Uterus (tissue), 4 donors: ENCODE results near the gene PROC. TPM values are rescaled to one million over a fixed set of nuclear protein-coding genes. Genes with fewer than 3 reads are reported as not detected.

ENCODE experiments used
- DNase-seq, 2 donors: peaks; one replicate each; pipeline ENCODE4 v3.0.0-alpha.2; 2019 to 2020
- H3K27ac ChIP-seq, 2 donors: fragments of 200-600 bp; sonication (generic); 1 replicate in 1 of 2; 2 replicates in 1 of 2; pipeline ENCODE4 v1.5.1; 2016 to 2018
- H3K27me3 ChIP-seq, 2 donors: fragments of 200-600 bp; sonication (generic); one replicate each; pipeline ENCODE4 v1.5.1; 2018 to 2019; ENCODE audit warnings: control low read depth in 1 of 2
- H3K36me3 ChIP-seq, 2 donors: fragments of 200-600 bp; sonication (generic); one replicate each; pipeline ENCODE4 v1.5.1; 2019; ENCODE audit warnings: control low read depth in 1 of 2
- H3K4me1 ChIP-seq, 2 donors: fragments of 200-600 bp; sonication (generic); one replicate each; pipeline ENCODE4 v1.5.1; 2018 to 2019; ENCODE audit warnings: control low read depth in 1 of 2
- H3K4me3 ChIP-seq, 2 donors: fragments of 200-600 bp; sonication (generic); 1 replicate in 1 of 2; 2 replicates in 1 of 2; pipeline ENCODE4 v1.5.1; 2018 to 2019; ENCODE audit warnings: mild to moderate bottlenecking in 1 of 2
- H3K9me3 ChIP-seq, 2 donors: fragments of 200-600 bp; sonication (generic); one replicate each; pipeline ENCODE4 v1.5.1; 2019; ENCODE audit warnings: control low read depth in 1 of 2
- POLR2A ChIP-seq, 2 donors: fragments of 450-650 bp; IDR thresholded peaks; one replicate each; pipeline ENCODE4 v1.6.1; 2016; ENCODE audit warnings: antibody characterized with exemption in 2 of 2, mild to moderate bottlenecking in 1 of 2, moderate library complexity in 1 of 2
- intact Hi-C: fragments of 100-400 bp; cut with DNase I; formaldehyde crosslinking; loops from one replicate; pipeline ENCODE4 v1.15.1; 2023; ENCODE audit warnings: low total_unique reads
- microRNA-seq: library from miRNA; unstranded; fragments of <30 nt; microRNA quantifications from one replicate; pipeline ENCODE4, GENCODE V29; 2016; ENCODE audit warnings: borderline microRNAs expressed, borderline replicate concordance
- small RNA-seq: library from RNA; depleted of rRNA; stranded (forward); fragments of <200 nt; gene quantifications from one replicate; pipeline ENCODE3, GENCODE V24; 2016
- total RNA-seq, 4 donors: library from RNA; depleted of rRNA in 3 of 4; stranded (reverse); fragments of >200 nt in 3 of 4; gene quantifications; one replicate each; pipeline versions ENCODE4 v1.1.0 to v1.2.4, GENCODE V29; 2014 to 2023
- TF ChIP-seq, protein P1 (sequence below), 4 experiments: fragments of 200-600 bp in 2 of 4; fragments of 450-650 bp in 2 of 4; sonication (generic) in 2 of 4; IDR thresholded peaks; one replicate each; pipeline ENCODE4 v1.5.1; 2016 to 2019; ENCODE audit warnings: antibody characterized with exemption in 4 of 4, mild to moderate bottlenecking in 2 of 4, moderate library complexity in 1 of 4
- donor health status: DM: yes; HTN: yes; CAD: no.

The PROC gene
- total RNA-seq, 4 donors from 2014 or later, result 0.21 TPM; not detected in 3

DNA sequence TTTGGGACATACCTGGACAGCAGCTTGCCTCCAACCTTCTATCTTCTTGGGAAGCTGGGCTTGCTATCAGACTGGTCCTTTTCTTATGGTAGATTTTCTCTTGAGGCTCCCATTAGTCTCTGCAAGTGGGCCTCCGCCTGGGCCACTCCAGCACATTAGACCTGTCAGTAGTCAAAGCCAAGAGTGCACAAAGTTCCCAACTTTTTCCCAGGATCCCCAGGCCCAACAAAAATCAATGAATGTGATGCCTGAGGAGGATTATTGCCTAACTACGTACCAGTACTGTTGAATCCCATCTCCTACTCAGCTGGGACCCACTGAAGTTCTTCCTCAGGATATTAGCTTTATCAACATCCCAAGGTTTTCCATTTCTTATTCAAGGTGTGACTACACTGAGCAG lies 51.7 kb downstream of the PROC start:
- H3K27me3 ChIP-seq, result no peaks in the 10 kb centered on the region
- H3K27ac ChIP-seq, result no peak overlapping the region
- H3K9me3 ChIP-seq, result no peaks in the 10 kb centered on the region
- H3K4me3 ChIP-seq, result no peak overlapping the region
- H3K36me3 ChIP-seq, result no peaks in the 10 kb centered on the region
- H3K4me1 ChIP-seq, result no peaks in the 10 kb centered on the region
- DNase-seq, result no peak
- TF ChIP-seq, protein P1, sequence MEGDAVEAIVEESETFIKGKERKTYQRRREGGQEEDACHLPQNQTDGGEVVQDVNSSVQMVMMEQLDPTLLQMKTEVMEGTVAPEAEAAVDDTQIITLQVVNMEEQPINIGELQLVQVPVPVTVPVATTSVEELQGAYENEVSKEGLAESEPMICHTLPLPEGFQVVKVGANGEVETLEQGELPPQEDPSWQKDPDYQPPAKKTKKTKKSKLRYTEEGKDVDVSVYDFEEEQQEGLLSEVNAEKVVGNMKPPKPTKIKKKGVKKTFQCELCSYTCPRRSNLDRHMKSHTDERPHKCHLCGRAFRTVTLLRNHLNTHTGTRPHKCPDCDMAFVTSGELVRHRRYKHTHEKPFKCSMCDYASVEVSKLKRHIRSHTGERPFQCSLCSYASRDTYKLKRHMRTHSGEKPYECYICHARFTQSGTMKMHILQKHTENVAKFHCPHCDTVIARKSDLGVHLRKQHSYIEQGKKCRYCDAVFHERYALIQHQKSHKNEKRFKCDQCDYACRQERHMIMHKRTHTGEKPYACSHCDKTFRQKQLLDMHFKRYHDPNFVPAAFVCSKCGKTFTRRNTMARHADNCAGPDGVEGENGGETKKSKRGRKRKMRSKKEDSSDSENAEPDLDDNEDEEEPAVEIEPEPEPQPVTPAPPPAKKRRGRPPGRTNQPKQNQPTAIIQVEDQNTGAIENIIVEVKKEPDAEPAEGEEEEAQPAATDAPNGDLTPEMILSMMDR (IDR thresholded peaks at IDR 0.05), result no peak
- TF ChIP-seq POLR2A (IDR thresholded peaks at IDR 0.05), result no peak
- intact Hi-C loops, result loop anchor here (10.0 kb wide), 1 partner anchor 145 kb away; no protein-coding TSS in a partner anchor

DNA sequence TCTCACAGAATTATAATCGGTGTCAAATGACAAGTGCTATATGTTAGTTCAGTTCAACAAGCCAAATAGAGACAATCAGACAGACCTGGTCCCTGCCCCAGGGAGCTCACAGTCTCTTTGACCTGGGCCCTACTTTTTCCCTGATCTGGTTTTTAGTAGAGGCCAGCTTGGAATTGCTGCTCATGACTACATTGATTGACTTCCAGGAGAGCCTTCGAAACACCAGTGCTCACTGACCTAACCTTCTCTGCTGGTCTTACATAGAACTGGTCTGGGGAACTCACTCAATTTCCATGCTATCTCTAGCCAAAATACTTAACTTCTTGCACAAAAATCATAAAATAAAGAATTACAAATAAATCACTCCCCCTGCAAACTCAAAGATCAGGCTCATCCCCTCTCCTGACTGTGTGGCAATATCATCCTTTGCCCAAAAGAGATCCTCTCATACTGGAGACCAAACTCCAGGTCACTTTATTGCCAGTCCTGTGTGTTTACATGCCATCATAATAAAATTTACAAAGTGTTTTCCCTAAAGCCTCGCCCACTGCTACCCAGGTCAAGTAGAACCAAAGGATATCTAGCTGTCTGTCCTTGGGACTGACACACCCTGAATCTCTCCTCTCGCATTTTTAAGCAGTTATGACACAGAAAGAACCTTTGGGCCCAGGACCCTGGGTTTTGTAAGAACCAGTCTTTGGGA lies 53.2 kb downstream of the PROC start:
- Histone ChIP-seq H3K27me3 (no peaks in the 10 kb centered on the region), H3K36me3 (no peaks in the 10 kb centered on the region), H3K27ac (no peak overlapping the region), H3K4me1 (no peaks in the 10 kb centered on the region), H3K4me3 (no peak overlapping the region), H3K9me3 (no peaks in the 10 kb centered on the region)
- no peak for TF ChIP-seq POLR2A (IDR thresholded peaks at IDR 0.05)
- TF ChIP-seq, protein P1 (IDR thresholded peaks at IDR 0.05), result no peak
- DNase-seq, result no peak
- intact Hi-C loops, result loop anchor here (10.0 kb wide), 1 partner anchor 147 kb away; no protein-coding TSS in a partner anchor

DNA sequence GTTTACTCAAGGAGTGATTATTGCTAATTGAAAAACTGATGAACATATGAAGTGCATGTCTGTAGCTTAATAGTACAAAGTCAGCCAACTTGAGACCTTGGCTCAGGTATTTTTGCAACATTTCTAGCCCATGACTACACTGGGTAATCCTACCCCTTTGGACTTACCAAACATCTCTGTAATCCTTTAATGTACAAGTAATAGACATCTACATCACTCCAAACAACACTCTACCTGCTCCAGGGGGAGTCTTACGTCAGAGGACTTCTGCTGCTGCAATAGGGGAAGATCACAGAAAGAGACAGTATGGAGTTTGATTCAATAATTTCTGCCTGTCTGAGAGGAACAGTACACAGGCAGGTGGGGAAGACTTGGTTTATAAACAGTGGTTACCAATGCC lies 54.0 kb downstream of the PROC start:
- H3K27ac ChIP-seq, result no peak overlapping the region
- H3K9me3 ChIP-seq, result no peaks in the 10 kb centered on the region
- no peak for DNase-seq
- H3K27me3 ChIP-seq, result no peaks in the 10 kb centered on the region
- H3K4me3 ChIP-seq, result no peak overlapping the region
- intact Hi-C loops, result loop anchor here (10.0 kb wide), 1 partner anchor 147 kb away; no protein-coding TSS in a partner anchor
- TF ChIP-seq, protein P1 (IDR thresholded peaks at IDR 0.05), result no peak
- no peak for TF ChIP-seq POLR2A (IDR thresholded peaks at IDR 0.05)
- H3K4me1 ChIP-seq, result no peaks in the 10 kb centered on the region
- no peaks in the 10 kb centered on the region for H3K36me3 ChIP-seq

DNA sequence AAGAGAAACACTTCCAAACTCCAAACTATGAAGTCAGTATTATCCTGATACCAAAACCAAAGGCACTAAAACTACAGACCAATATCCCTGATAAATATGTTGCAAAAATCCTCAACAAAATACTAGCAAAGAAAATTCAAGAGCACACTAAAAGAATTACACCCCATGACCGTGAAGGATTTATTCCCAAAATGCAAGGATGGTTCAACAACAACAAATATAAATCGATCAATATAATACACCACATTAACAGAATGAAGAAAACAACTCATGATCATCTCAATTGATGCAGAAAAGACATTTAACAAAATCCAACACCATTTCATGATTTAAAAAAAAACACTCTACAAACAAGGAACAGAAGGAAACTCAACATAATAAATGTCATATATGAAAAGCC lies 57.6 kb downstream of the PROC start:
- H3K4me3 ChIP-seq, result no peak overlapping the region
- no peaks in the 10 kb centered on the region for H3K9me3 ChIP-seq
- no peaks in the 10 kb centered on the region for H3K36me3 ChIP-seq
- H3K4me1 ChIP-seq, result no peaks in the 10 kb centered on the region
- H3K27me3 ChIP-seq, result no peaks in the 10 kb centered on the region
- no peak for DNase-seq
- no peak for TF ChIP-seq POLR2A (IDR thresholded peaks at IDR 0.05)
- TF ChIP-seq, protein P1 (IDR thresholded peaks at IDR 0.05), result no peak
- intact Hi-C loops, result loop anchor here (10.0 kb wide), 1 partner anchor 151 kb away; no protein-coding TSS in a partner anchor
- no peak overlapping the region for H3K27ac ChIP-seq

Small RNAs within 50 kb of the gene (microRNA-seq; reads per million reads assigned to microRNA genes)
- not detected for gene MIR4783

Small RNAs within 50 kb of the gene (small RNA-seq; reads per million reads assigned to genes)
- gene MIR4783 (not detected), gene RNU4-48P (not detected)

Other genes with a start within 250 kb of the PROC start
- gene CYP27C1, start 198.1 kb upstream of the PROC start, total RNA-seq, result 1 to 10 TPM in 2 of 4 donors, not detected in 2; 1.2 to 7.1 TPM
- gene ERCC3, start 124.3 kb upstream of the PROC start, total RNA-seq, result 100 to 1,000 TPM in 1 of 4 donors, 10 to 100 TPM in 3; 47.6 to 153 (median 57.5) TPM
- 10 to 100 TPM; 25.9 to 98.4 (median 75.0) TPM for gene MAP3K2, start 30.5 kb upstream of the PROC start, total RNA-seq
- 10 to 100 TPM in 3 of 4 donors, 1 to 10 TPM in 1; 8.5 to 47.4 (median 33.1) TPM for gene IWS1, start 108.1 kb downstream of the PROC start, total RNA-seq
- gene MYO7B, start 117.3 kb downstream of the PROC start, total RNA-seq, result under 1 TPM; 0.21 to 0.48 (median 0.28) TPM
- gene GPR17, start 227.7 kb downstream of the PROC start, total RNA-seq, result under 1 TPM in 1 of 4 donors, not detected in 3; 0.41 TPM